GM18508 (cell line): ENCODE results near the gene KDM4C.
"Not testable (repeated sequence)": the region's sequence is repeated elsewhere in the genome, so short reads cannot be mapped to it uniquely, and the experiment has no call there.

Experiments used
- ATAC-seq: cut with Tn5 transposase; IDR thresholded peaks from one replicate; pipeline ENCODE4 v1.9.1; 2021; ENCODE audit warnings: moderate number of reproducible peaks; ENCODE audit not compliant: insufficient read depth, unreplicated experiment

The KDM4C gene

GRCh38 chr9:6757456-6758247, at the start of gene KDM4C:
Gene KDM4C (plus strand): TSS chr9:6757973. CDS start chr9:6792989, 35,016 bp downstream.
- peak; percentile 68 for ATAC-seq

GRCh38 chr9:6708732-6709131, 49.0 kb upstream of the KDM4C start:
- ATAC-seq: no peak

GRCh38 chr9:6711403-6711802, 46.4 kb upstream of the KDM4C start:
- ATAC-seq: no peak

- ATAC-seq: no peak
These were observed 45.7 kb upstream of the KDM4C start for GRCh38 chr9:6712041-6712440.

GRCh38 chr9:6714176-6714575, 43.6 kb upstream of the KDM4C start:
- no peak for ATAC-seq

- ATAC-seq: not testable (repeated sequence)
These were observed 42.5 kb upstream of the KDM4C start for GRCh38 chr9:6715153-6715754.

- no peak for ATAC-seq
These were observed 41.8 kb upstream of the KDM4C start for GRCh38 chr9:6715755-6716643.

GRCh38 chr9:6716766-6717165, 41.0 kb upstream of the KDM4C start:
- ATAC-seq: no peak

- ATAC-seq: no peak
These were observed 33.8 kb upstream of the KDM4C start for GRCh38 chr9:6723881-6724420.

GRCh38 chr9:6733257-6733656, 24.5 kb upstream of the KDM4C start:
- no peak for ATAC-seq

GRCh38 chr9:6733831-6734230, 23.9 kb upstream of the KDM4C start:
- ATAC-seq: no peak

GRCh38 chr9:6735422-6735821, 22.4 kb upstream of the KDM4C start:
- ATAC-seq: no peak

- ATAC-seq: no peak
These were observed 18.6 kb upstream of the KDM4C start for GRCh38 chr9:6739218-6739617.

- ATAC-seq: not testable (repeated sequence)
These were observed 8.9 kb upstream of the KDM4C start for GRCh38 chr9:6748861-6749260.

GRCh38 chr9:6754861-6755260, 2.9 kb upstream of the KDM4C start:
- ATAC-seq: not testable (repeated sequence)

GRCh38 chr9:6757132-6757455, 679 bp upstream of the KDM4C start:
- peak; percentile 20 for ATAC-seq

GRCh38 chr9:6758248-6758497, 400 bp downstream of the KDM4C start:
- no peak for ATAC-seq

- ATAC-seq: no peak
These were observed 868 bp downstream of the KDM4C start for GRCh38 chr9:6758498-6759184.

GRCh38 chr9:6759185-6759977, 1.6 kb downstream of the KDM4C start:
- ATAC-seq: no peak

- no peak for ATAC-seq
These were observed 3.5 kb downstream of the KDM4C start for GRCh38 chr9:6761306-6761705.
